HUES6 (cell line): ENCODE data around the gene PVALEF.
A peak's percentile ranks its signal among the peaks of the same experiment; 100 is the strongest.
"Not testable (repeated sequence)": the region's sequence is repeated elsewhere in the genome, so short reads cannot be mapped to it uniquely, and the experiment has no call there.

ENCODE experiments used
- H3K27ac ChIP-seq: 2 replicates; pipeline ENCODE4 v1.7.0; 2013; ENCODE audit warnings: low read depth, mild to moderate bottlenecking, low read length, inconsistent platforms
- H3K27me3 ChIP-seq: 2 replicates; pipeline ENCODE4 v1.6.1; 2013; ENCODE audit warnings: low read length; ENCODE audit not compliant: control insufficient read depth, insufficient read depth
- H3K36me3 ChIP-seq: 2 replicates; pipeline ENCODE4 v1.6.1; 2013; ENCODE audit warnings: low read length; ENCODE audit not compliant: control insufficient read depth, insufficient read depth
- H3K4me1 ChIP-seq: 2 replicates; pipeline ENCODE4 v1.6.1; 2013; ENCODE audit warnings: low read length; ENCODE audit not compliant: control insufficient read depth, insufficient read depth
- H3K4me3 ChIP-seq: 2 replicates; pipeline ENCODE4 v1.5.1; 2013; ENCODE audit warnings: low read depth, low read length
- H3K9ac ChIP-seq: one replicate; pipeline ENCODE4 v1.6.1; 2013; ENCODE audit warnings: mild to moderate bottlenecking, low read length
- H3K9me3 ChIP-seq: 2 replicates; pipeline ENCODE4 v1.6.1; 2013; ENCODE audit warnings: low read depth, low read length; ENCODE audit not compliant: control insufficient read depth, insufficient read depth

Gene PVALEF

DNA sequence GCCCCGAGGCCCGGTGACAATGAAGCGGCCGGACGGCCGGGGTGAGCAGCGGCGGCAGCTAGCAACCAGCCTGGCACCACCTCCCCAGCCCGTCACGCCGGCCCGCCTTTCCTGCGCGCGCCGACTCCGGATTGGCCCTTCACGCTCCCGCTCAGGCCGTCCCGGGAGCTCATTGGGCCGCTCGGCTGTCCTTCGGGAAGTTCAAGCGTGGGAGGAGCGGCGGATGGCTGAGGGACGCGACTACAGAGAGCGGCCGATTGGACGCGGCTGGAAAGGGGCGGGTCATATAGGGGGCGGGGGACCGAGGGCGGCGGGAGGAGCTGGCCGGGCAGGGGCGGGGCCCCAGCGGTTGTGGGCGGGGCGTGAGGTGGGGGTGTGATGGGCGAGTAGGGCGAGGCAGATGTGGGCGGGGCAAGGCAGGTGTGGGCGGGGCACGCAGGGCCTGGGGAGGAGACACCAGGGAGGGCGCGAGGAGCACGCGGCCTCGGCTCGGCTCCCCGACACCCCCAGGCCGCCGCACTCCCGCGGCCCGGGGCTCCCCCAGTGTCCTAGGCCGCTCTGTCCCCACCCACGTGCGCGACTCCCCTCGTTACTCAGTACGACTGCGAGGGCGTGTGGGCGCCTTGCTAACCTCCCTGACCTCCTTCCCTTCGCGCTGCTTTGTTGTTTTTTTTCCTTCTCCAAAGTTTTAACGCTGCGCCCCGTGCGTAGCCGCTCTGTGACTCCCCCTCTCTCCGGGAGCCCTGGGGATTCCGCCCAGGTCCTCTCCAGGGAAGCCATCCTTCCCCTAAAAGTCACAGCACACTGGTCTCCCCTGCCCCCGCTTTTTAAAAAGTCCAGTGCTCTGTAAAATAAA, 57.8 kb downstream of the PVALEF start, which contains the start of gene CEP131:
CEP131 (minus strand) TSS at position 60 of the 856 bp plus-strand sequence. CDS start 2,909 bp downstream, outside the sequence.
- Histone ChIP-seq H3K4me3 (peak within 1 kb of the TSS; percentile 91), H3K36me3 (peaks cover 6% of the 10 kb centered on the region), H3K4me1 (peaks cover 15% of the 10 kb centered on the region), H3K27me3 (0 out of 2 replicates have a peak, but pooled peaks cover 7% of the 10 kb centered on the region), H3K9me3 (peaks cover 3% of the 10 kb centered on the region; the same call in 1 of the 2 replicates), H3K9ac (peak within 1 kb of the TSS; percentile 64), H3K27ac (peak within 1 kb of the TSS; percentile 31; the same call in 1 of the 2 replicates)

DNA sequence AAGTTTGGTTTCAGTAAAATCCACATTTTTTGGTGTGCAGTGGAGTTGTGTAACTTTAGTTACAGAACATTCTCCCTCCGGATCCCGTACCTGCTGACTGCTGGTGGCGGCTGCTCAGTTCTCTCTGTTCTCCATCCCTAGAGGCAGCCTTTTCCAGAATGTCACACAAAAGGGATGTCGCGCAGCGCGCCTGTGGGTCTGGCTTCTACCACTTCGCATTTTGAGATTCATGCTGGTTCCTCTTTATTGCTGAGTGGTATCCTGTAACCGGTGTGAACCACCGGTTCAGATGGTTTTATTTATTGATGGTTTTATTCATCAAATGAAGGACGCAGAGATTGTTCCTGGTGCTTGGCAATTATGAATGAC, 58.4 kb downstream of the PVALEF start:
- H3K36me3 ChIP-seq = peaks cover 6% of the 10 kb centered on the region
- peak overlapping the region; percentile 64 for H3K9ac ChIP-seq
- peaks cover 3% of the 10 kb centered on the region; the same call in 1 of the 2 replicates for H3K9me3 ChIP-seq
- H3K27ac ChIP-seq = 0 out of 2 replicates have a peak overlapping the region, but pooled peaks have one; percentile 31
- H3K4me1 ChIP-seq = peaks cover 15% of the 10 kb centered on the region
- H3K27me3 ChIP-seq = 0 out of 2 replicates have a peak, but pooled peaks cover 7% of the 10 kb centered on the region
- H3K4me3 ChIP-seq = peak overlapping the region; percentile 60

- not testable (repeated sequence) for H3K4me3 ChIP-seq, H3K9ac ChIP-seq, H3K27me3 ChIP-seq, H3K4me1 ChIP-seq, H3K27ac ChIP-seq, H3K9me3 ChIP-seq
- H3K36me3 ChIP-seq = peaks cover 26% of the 10 kb centered on the region
Observed at GRCh38 chr17:81227630-81228029, 62.3 kb downstream of the PVALEF start.

DNA sequence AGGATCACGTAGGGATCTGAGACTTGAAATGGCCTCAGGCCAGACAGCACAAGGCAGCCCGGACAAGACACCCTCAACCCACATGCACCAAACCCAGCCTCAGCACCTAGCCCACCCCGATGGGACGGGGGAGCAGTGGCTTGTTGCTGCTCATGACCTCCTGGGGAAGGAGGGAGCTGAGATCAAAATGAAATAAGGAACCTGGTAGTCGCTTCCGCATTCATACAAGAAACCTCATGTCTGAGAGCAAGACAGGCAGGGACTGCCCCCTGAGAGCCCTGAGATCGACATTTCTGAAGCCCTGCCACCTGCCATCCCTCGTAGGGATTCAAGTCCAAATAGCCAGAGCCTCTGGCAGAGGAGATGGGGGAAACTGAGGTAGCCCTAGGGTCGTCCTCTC, 63.1 kb downstream of the PVALEF start:
- no peak overlapping the region for H3K27ac ChIP-seq
- 0 out of 2 replicates have a peak, but pooled peaks cover 7% of the 10 kb centered on the region for H3K27me3 ChIP-seq
- H3K9ac ChIP-seq = no peak overlapping the region
- H3K9me3 ChIP-seq = peaks cover 3% of the 10 kb centered on the region; the same call in 1 of the 2 replicates
- H3K4me3 ChIP-seq = no peak overlapping the region
- peaks cover 34% of the 10 kb centered on the region for H3K36me3 ChIP-seq
- peaks cover 6% of the 10 kb centered on the region; the same call in 1 of the 2 replicates for H3K4me1 ChIP-seq

- H3K9ac ChIP-seq = no peak overlapping the region
- H3K27ac ChIP-seq = no peak overlapping the region
- H3K27me3 ChIP-seq = 0 out of 2 replicates have a peak, but pooled peaks cover 2% of the 10 kb centered on the region
- peaks cover 3% of the 10 kb centered on the region; the same call in 1 of the 2 replicates for H3K9me3 ChIP-seq
- no peak overlapping the region for H3K4me3 ChIP-seq
- H3K4me1 ChIP-seq = no peaks in the 10 kb centered on the region
- H3K36me3 ChIP-seq = peaks cover 34% of the 10 kb centered on the region
Observed at GRCh38 chr17:81228834-81229665, 63.7 kb downstream of the PVALEF start.

DNA sequence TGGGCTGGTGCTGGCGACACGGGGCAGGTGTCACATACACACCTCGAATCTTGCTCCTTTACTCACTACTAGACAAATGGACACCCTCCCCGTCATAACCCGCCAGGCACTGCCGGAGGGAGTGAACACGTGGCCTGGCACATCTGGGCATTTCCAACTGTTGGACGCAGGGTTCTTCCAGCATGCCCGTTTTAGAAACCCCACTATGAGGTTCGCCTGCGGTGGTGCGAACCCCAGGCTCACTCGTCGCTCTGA, 64.3 kb downstream of the PVALEF start:
- H3K9me3 ChIP-seq = peaks cover 3% of the 10 kb centered on the region; the same call in 1 of the 2 replicates
- H3K4me1 ChIP-seq = no peaks in the 10 kb centered on the region
- H3K36me3 ChIP-seq = peaks cover 34% of the 10 kb centered on the region
- no peaks in the 10 kb centered on the region for H3K27me3 ChIP-seq
- no peak overlapping the region for H3K4me3 ChIP-seq
- no peak overlapping the region for H3K27ac ChIP-seq
- H3K9ac ChIP-seq = no peak overlapping the region

DNA sequence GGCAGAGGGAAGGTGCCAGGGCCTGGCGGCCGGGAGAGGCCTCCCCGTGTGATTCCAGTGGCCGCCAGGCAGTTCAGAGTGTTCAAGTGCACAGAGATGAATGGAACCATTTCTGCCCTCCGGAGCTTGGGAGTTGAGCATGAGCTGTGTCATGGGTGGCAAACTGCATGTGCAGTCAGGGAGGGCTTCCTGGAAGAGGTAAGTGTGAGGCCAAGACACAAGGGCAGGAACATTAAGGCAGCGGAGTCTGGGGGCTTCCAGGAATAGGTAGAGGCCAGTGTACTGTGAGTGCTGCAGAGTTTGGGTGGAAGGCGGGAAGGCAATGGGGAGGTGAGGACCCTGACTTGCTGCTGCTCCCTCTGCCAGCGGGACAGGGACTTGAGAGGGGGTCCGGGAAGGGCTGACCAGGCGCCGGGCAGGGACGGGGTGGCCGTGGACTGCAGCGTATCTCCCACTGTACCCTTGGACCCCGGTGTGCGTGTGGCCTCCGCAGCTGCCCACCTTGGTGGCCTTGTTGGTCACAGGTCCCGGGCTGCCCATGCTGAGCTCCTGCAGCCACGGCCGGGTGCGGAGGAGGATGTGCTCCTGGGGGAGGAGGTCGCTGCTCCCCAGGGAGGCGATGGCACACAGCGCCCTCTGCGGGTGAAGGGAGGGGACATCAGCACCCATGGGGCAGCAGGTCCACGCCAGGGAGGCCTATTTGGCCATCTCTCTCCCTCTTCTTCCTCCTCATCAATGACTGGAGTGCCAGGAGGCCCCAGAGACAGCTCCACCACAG, 64.9 kb downstream of the PVALEF start:
- H3K36me3 ChIP-seq = peaks cover 34% of the 10 kb centered on the region
- no peaks in the 10 kb centered on the region for H3K4me1 ChIP-seq
- no peak overlapping the region for H3K4me3 ChIP-seq
- H3K9me3 ChIP-seq = peaks cover 3% of the 10 kb centered on the region; the same call in 1 of the 2 replicates
- H3K9ac ChIP-seq = no peak overlapping the region
- H3K27me3 ChIP-seq = no peaks in the 10 kb centered on the region
- H3K27ac ChIP-seq = no peak overlapping the region

DNA sequence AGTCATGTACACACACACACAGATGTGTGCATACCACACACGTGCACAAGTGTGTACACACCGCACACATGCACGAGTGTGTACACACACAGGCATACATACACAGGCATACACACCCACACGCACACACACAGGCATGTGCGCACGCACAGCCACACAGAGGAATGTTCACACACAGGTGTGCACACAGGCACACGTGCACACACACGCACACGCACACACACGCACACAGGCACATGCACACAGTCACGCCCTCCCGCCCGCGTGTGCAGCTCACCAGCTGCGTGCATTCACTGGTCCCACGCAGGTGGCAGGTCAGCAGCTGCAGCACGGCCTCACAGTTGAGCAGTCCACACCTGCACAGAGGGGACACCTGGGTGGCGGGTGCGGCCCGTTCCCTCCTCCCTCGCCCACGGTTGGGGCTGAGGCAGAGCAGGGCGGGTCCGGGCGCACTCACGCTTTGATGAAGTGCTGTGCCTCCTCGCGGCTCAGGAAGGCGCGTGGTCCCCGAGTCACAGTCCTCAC, 65.9 kb downstream of the PVALEF start:
- peaks cover 34% of the 10 kb centered on the region for H3K36me3 ChIP-seq
- H3K9ac ChIP-seq = no peak overlapping the region
- H3K27ac ChIP-seq = no peak overlapping the region
- H3K4me3 ChIP-seq = no peak overlapping the region
- no peaks in the 10 kb centered on the region for H3K4me1 ChIP-seq
- H3K9me3 ChIP-seq = peaks cover 3% of the 10 kb centered on the region; the same call in 1 of the 2 replicates
- no peaks in the 10 kb centered on the region for H3K27me3 ChIP-seq

DNA sequence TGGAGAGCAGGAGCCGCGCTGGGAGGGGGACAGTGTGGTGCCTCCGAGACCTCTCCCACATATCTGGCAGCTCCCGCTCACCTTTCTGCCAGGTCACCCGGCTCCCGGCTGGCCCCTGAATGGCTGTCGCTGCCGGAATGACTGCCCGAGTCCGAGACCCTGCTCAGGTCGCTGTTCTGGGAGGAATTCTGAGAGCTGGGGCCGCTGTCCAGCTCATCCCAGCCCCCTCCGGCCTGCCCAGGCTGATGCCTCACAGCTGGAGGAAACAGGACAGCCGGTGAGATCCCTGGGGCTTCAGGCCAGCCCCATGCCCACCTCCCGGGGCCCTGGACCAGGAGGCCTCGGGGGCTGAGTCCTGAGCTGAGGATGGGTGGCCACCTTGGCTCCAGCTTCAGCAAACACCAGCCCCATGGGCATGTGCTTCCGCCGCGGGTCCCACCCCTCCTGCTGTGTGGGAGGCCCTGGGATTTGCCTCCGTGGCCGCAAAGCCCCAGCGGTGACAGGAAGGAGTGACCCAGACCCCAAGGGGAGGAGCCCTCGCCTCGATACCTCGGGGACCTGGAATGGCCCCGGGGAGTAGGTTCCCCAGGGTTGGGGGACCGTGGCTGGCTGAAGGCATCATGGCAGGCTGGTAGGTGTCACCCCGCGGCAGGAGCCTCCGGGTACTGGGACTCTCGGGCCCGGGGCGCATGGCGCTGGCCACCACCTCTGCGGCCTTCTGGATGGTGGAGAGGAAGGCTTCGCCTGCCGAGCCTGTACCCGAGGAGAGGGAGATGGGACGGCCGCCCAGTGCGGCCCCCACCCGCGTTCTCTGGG, 66.7 kb downstream of the PVALEF start:
- Histone ChIP-seq H3K27ac (no peak overlapping the region), H3K9me3 (peaks cover under 1% of the 10 kb centered on the region; the same call in 1 of the 2 replicates), H3K9ac (no peak overlapping the region), H3K36me3 (peaks cover 34% of the 10 kb centered on the region), H3K4me3 (no peak overlapping the region), H3K27me3 (no peaks in the 10 kb centered on the region), H3K4me1 (no peaks in the 10 kb centered on the region)
